Amniotic stem cell (primary cell): Measurements from ENCODE around the gene INHBA.

Experiments
- DNase-seq: peaks from one replicate; lab custom pipeline; 2025; lab: John Stamatoyannopoulos, UW

INHBA gene

GRCh38 chr7:41688906-41689305 lies 14.0 kb downstream of the INHBA start:
- DNase-seq: no peak

GRCh38 chr7:41688012-41688625 lies 14.8 kb downstream of the INHBA start:
- DNase-seq: no peak

GRCh38 chr7:41685684-41686083 lies 17.2 kb downstream of the INHBA start:
- no peak for DNase-seq

GRCh38 chr7:41682422-41682821 lies 20.5 kb downstream of the INHBA start:
- no peak for DNase-seq

GRCh38 chr7:41679566-41679965 lies 23.3 kb downstream of the INHBA start:
- no peak for DNase-seq

GRCh38 chr7:41674505-41675023 lies 28.3 kb downstream of the INHBA start:
- no peak for DNase-seq

- no peak for DNase-seq
These were observed 41.3 kb downstream of the INHBA start for GRCh38 chr7:41661596-41661995.

- DNase-seq: no peak
These were observed 43.4 kb downstream of the INHBA start for GRCh38 chr7:41659539-41659938.

GRCh38 chr7:41656366-41656765 lies 46.5 kb downstream of the INHBA start:
- no peak for DNase-seq

GRCh38 chr7:41655426-41655825 lies 47.5 kb downstream of the INHBA start:
- no peak for DNase-seq

- DNase-seq: no peak
These were observed 50.6 kb downstream of the INHBA start for GRCh38 chr7:41652267-41652666.

GRCh38 chr7:41648501-41648900 lies 54.4 kb downstream of the INHBA start:
- DNase-seq: no peak

GRCh38 chr7:41643616-41644015 lies 59.3 kb downstream of the INHBA start:
- no peak for DNase-seq

GRCh38 chr7:41641665-41642014 lies 61.2 kb downstream of the INHBA start:
- no peak for DNase-seq

- DNase-seq: no peak
These were observed 61.8 kb downstream of the INHBA start for GRCh38 chr7:41641011-41641664.

- DNase-seq: no peak
These were observed 62.4 kb downstream of the INHBA start for GRCh38 chr7:41640487-41640886.

GRCh38 chr7:41637049-41637448 lies 65.8 kb downstream of the INHBA start:
- no peak for DNase-seq
